EL (cell line): Measurements from ENCODE around the gene GAREM1.
"Not testable (repeated sequence)": the region's sequence is repeated elsewhere in the genome, so short reads cannot be mapped to it uniquely, and the experiment has no call there.

Experiments
- DNase-seq: peaks from one replicate; pipeline ENCODE4 v3.0.0-alpha.2; 2016

The GAREM1 gene

DNA sequence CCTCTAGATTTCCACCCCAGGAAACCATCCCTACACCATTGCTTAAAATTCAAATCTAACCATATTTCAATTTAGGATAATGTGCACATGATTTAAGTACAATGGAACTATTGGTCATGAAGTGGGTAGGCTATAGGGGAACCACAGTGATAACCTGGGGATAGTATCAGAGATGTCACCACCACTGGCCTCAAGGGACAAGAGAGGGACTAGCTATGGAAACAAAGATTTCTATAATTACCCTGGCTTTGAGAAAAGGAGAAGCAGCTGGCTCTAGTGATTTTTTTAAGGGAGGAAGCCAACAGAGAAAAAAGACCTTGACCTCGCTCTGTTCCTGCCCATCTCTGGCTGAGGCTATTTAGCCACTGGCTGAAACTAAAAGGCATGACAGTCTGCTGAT is 148.9 kb downstream of the GAREM1 start:
- no peak for DNase-seq

- no peak for DNase-seq
These were observed 151.6 kb downstream of the GAREM1 start for GRCh38 chr18:32319084-32319483.

DNA sequence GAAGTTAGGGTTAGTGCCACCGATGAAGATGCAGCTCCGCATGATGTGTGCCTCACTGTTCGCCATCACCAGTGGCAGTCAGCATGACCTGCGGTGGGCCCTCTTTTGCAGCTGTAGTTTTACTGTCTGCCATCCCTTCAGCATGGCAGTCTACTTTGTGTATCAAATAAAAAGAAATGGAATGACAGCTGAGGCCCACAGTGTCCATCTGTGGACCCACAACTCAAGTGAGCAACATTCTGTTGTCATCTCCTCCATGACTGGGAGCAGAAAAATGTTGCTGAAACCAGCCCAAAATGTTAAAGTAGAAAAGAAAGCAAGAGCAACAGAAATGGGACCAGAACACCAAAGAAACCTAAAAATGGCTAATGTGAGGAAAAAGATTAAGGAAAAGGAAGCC is 152.1 kb downstream of the GAREM1 start:
- DNase-seq = no peak

DNA sequence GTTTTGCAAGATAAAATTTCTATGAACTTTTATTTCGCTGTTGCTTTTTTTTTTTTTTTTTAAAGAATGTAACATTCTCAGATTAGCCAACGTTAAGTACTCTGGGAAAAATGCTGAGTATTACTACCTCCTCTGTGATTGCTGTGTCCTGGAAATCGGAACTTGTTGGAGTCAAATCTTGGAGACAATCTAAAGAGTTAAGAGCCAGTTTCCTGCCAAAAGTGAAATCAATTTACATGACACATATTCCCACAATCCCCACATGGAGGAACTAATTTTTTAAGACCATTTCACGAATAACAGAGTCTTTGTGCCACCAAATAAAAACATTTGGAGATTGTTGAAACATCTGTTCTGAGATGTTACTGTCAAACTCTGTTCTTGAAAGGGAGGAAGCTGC is 153.0 kb downstream of the GAREM1 start:
- DNase-seq = no peak

- DNase-seq = no peak
These were observed 154.8 kb downstream of the GAREM1 start for GRCh38 chr18:32315881-32316280.

- no peak for DNase-seq
These were observed 159.9 kb downstream of the GAREM1 start for GRCh38 chr18:32310774-32311173.

- DNase-seq = no peak
These were observed 160.6 kb downstream of the GAREM1 start for GRCh38 chr18:32310101-32310500.

DNA sequence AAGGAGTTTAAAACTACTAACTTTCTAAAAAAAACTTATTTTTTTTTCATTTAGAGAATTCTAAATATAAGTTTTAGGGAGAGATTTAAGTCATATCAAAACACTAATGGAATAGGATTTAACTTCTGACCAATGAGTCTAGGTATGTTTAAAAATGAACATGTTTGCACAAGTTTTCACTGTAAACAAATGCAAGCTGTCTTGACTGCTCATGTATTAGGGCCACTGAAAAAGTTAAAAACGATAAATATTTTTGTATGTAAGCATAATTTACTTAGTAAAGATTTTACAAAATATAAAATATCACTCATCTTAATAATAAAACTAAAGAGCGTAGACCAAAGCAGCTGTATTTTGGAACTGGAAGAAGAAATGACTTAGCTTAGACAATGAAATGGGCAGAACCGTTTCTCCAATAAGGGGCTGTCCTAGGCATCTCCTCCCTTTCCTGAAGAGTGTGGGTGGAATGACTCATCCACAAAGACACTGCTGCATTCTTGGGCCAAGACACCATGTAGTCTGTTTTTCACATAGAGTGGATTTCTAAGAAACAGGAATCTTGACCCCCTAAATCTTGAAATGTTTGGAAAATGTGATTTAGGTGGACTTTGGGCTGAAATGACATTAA is 162.1 kb downstream of the GAREM1 start:
- DNase-seq = peak; percentile 43

DNA sequence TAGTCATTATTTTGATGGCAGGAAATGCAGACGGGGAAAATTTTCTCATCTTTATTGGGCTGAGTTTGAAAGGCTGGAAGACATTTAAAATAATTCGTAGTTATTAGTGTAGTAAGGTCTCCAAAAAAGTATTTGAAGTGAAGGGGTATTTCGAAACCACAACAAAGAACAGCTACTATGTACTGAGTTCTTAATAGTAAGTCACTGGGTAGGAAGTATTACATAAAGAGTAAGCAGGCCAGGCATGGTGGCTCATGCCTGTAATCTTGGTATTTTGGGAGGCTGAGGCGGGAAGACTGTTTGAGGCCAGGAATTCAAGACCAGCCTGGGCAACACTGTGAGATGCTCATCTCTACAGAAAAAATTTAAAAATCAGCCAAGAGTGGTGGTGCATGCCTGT is 167.3 kb downstream of the GAREM1 start:
- no peak for DNase-seq

- DNase-seq = no peak
These were observed 167.9 kb downstream of the GAREM1 start for GRCh38 chr18:32302806-32303205.

DNA sequence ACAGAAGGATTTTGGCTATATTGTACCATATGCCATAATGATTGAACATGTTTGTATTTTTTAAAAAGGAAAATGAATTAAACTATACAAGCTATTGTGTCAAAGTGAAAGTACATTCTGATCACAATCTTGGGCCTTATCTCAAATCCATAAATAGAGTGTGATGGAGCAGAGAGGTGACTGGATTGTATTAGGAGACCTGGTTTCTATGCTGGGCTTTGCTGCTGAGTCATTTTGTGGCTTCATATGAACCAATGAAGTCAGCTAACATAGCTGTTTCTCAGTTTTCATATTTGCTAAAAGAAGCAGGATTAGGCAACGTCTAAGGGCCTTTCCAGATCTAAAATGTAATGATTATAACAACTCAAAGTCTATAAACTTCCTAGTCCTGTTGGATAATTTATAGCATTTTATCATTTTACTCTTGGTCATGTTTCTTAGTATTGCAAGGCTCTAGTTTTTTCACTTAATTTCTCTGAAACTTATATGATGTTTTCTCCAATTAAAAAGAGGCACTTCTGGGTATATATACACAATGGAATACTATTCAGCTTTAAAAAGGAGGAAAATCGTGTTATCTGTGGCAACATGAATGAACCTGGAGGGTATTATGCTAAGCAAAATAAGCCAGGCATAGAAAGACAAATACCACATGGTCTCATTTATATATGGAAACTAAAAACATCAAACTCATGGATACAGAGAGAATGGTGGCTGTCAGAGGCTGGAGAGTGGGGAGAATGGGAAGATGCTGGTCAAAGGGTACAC is 168.5 kb downstream of the GAREM1 start:
- peak; percentile 2 for DNase-seq

GRCh38 chr18:32301361-32301760 is 169.3 kb downstream of the GAREM1 start:
- no peak for DNase-seq

DNA sequence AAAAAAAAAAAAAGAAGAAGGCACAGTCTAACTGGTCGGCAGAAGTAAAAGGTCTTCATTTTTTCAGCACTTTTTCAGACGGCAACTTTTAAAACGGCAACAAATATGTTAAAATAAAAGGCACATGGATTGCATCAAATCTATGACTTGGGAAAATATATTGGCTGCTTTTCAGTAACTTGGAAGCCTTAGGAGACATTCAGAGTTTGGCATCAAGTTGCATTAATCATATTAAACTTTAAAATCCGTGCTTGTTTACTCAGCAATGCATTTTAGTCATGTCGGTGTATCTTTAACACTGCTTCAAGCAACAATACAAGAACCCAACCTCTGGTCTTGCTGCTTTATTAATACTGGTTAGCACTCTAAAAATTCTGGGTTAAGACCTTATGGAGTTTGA is 169.8 kb downstream of the GAREM1 start:
- no peak for DNase-seq

- DNase-seq = no peak
These were observed 171.2 kb downstream of the GAREM1 start for GRCh38 chr18:32299484-32299883.

DNA sequence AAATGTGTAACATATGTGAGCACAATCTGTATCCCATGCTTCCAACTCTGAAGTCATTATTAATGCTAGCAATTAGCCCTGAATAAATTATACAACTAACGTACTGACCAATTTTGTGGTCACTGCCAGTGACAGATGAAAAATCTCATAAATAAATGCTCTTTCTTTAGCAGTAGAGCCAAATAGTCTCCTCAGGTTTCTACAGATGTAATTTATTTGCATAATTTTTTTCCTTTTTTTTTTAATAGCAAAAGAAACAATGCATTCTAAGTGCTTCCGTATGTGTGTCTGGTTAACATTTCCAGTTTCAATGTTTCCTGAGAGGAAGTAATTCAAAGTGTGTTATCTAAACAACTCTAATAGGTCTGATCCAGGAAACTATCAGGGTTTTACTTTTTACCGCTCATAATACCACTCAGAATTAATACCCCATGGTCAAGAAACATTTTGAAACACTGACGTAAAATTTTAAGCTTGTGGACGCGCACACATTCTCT is 172.5 kb downstream of the GAREM1 start:
- DNase-seq = no peak

- DNase-seq = no peak
These were observed 173.0 kb downstream of the GAREM1 start for GRCh38 chr18:32297579-32298170.

- DNase-seq = no peak
These were observed 173.8 kb downstream of the GAREM1 start for GRCh38 chr18:32296851-32297250.

GRCh38 chr18:32295604-32296003 is 175.1 kb downstream of the GAREM1 start:
- DNase-seq = no peak

DNA sequence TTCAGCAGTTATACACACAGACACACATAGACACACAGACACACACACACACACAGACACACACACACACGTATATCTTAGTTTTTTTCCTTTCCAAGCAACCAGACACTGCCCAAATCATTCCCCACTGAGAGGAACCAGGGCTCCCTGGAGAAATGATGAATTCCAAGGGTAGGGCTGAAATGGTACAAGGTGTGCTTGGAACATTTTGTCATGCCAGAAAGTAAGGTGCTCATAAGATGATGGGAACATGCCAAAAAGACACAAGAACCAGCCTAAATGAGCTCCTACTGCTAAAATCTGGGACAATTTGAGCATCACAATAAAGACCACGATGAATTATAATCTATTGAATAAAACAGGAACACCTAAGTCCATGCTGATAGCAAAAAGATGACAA is 177.6 kb downstream of the GAREM1 start:
- DNase-seq = no peak

GRCh38 chr18:32291623-32292022 is 179.1 kb downstream of the GAREM1 start:
- not testable (repeated sequence) for DNase-seq

DNA sequence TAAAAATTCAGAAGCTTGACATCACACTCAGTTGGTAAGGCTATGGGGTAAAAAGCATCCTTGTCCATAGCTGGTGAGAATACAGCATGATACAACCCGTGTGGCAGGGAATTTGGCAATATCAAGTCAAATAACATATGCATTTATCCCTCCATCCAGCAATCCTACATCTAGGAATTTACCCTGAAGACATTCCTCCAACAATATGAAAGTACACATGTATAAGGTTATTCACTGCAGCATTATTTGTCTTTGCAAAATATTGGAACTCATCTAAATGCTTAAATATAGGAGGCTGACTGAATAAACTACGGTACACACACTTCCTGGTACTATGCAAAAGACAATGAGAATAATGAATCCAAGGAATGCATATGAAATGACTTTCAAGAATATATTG is 179.9 kb downstream of the GAREM1 start:
- DNase-seq = no peak

GRCh38 chr18:32289483-32290075 is 181.1 kb downstream of the GAREM1 start:
- DNase-seq = peak; percentile 24

GRCh38 chr18:32287873-32288272 is 182.8 kb downstream of the GAREM1 start:
- no peak for DNase-seq

DNA sequence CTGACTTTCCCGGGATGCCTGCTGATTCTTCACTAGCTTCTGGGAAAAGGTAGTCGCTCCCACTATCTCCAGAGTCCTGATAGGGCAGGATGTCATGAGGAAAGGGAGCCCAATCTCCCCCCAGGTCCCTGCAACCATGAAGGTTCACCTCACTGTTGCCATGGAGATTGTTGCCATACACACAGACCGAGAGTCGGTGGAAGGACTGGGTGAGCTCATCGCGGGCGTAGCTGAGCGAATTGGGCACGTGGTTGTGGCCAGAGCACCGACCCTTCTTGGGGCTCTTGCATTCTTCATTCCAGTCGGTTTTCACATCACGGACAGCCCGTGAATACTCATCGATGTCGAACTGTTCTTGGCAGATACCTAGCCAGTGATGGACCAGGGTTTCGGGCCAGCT is 183.4 kb downstream of the GAREM1 start:
- DNase-seq = no peak
